Dermis microvascular lymphatic vessel endothelial cell (primary cell): Measurements from ENCODE around the gene CACNA1B. TPM values are rescaled to one million over a fixed set of nuclear protein-coding genes. Genes with fewer than 3 reads are reported as not detected.
"Not testable (repeated sequence)": the region's sequence is repeated elsewhere in the genome, so short reads cannot be mapped to it uniquely, and the experiment has no call there.

Source experiments
- DNase-seq, 2 donors: peaks; one replicate each; pipeline versions ENCODE4 v3.0.0 to v3.0.0-alpha.2; 2010; ENCODE audit warnings: low read depth in 2 of 2
- total RNA-seq: library from RNA; depleted of rRNA; stranded (reverse); fragments of >200 nt; gene quantifications from 2 replicates; pipeline ENCODE4 v1.2.1, GENCODE V29; 2014

The CACNA1B gene
- total RNA-seq, result under 0.01 TPM in 2 replicates

- not testable (repeated sequence) for DNase-seq
These were observed at the start of gene CACNA1B for GRCh38 chr9:137877506-137878122. CACNA1B (plus strand) TSS chr9:137877782; CDS start chr9:137877934, 152 bp downstream.

DNA sequence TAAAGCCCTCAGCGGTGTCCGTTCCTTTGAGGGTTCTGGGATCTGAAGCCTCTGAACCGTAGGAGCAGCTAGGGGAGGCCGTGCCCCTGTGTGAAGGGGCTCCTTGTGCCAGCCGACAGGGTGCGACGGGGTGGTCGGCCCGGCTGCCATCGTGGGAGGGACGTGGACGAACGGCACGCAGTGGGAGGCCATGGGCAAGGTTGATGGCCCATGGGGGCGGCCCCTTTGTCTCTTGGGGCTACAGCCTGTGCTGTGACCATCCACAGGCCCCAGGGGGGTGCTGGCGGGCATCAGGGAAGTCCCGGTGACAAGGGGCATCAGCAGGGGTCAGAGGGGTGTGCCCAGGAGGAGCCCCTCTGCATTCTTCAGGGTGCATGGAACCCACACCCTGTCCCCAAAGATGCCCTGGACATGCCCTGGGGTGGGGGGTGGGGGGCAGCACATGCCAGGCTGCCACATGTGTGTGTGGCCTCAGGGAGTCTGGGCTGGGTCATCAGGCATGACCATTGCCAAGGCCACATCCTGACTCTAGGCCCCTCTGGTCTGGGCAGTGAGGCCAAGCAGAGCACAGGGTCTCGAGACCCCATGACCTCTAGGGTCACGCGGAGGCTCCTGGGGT is 49.6 kb upstream of the CACNA1B start:
- DNase-seq, result no peak

DNA sequence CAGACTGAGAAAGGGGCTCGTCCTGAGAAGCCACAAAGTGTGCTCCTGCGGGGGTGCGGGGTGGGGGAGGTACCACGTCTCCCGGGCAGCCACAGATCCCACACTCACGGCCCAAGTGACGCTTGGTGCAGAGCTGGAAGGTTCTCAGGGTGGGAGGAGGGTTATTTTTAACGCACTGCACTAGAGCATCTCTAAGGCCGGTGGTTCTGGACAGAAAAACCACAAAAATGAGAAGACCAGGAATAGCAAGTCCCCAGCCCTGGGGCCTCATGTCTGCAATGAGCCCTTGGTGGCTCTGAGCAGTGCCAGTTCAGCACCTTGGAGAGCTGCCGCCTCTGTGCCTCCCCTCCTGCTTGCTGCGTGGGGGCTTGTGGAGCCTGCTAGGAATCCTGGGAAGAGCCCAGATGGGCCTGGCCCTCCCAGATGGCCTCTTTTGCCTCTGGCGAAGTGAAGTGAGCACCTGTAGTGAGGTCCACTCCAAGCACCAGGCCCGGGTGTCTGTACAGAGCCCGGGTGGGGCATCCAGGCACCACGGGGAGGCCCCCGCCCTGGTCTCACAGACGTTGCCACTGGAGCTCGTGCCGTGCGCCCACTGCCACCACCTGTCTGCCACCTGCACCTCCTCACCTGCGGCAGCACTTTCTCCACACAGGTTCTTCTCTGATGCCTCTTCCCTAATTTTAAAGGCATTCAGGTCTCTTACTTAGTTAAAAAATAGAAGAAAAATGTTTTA is 48.9 kb upstream of the CACNA1B start:
- DNase-seq, result peak in 1 of 2 donors; percentile 30

- no peak for DNase-seq
These were observed 48.2 kb upstream of the CACNA1B start for GRCh38 chr9:137829260-137829996.

- DNase-seq, result no peak
These were observed 45.3 kb upstream of the CACNA1B start for GRCh38 chr9:137832191-137832700.

DNA sequence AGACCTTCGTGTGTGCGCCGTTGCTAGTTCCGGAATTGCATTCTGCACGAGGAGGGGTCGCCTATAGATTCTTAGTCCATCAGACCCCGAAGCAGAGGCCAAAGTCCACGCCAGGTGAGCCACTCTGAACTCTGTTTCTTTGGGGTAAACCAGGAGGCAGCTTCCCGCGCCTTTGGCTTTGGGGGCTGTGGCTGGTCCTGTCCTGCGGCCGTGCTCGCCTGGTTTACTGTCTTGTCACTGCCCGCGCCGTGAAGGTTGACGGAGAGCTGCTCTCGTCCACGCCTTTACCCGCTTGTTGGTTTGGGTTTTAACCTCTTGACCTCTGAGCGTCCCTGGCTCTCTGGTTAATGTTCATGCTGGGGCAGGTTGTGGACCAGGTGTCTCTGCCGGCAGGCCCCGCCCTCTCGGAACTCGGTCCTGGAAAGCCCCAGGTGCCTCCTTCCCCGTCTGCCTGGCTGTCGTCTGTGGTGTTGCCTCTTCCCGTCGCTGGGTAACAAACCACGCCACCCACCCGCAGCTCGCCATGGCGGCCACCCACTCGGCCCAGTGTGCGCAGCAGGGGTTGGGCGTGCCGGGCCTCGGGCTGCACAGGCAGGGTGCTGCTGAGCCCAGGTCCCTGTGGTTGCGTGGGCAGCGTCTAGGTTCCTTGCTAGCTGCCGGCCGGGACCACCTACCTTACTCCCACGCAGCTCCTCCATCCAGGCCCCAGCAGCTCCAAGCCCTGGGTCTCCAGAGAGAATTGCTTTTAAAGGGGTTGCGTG is 44.6 kb upstream of the CACNA1B start:
- no peak for DNase-seq

DNA sequence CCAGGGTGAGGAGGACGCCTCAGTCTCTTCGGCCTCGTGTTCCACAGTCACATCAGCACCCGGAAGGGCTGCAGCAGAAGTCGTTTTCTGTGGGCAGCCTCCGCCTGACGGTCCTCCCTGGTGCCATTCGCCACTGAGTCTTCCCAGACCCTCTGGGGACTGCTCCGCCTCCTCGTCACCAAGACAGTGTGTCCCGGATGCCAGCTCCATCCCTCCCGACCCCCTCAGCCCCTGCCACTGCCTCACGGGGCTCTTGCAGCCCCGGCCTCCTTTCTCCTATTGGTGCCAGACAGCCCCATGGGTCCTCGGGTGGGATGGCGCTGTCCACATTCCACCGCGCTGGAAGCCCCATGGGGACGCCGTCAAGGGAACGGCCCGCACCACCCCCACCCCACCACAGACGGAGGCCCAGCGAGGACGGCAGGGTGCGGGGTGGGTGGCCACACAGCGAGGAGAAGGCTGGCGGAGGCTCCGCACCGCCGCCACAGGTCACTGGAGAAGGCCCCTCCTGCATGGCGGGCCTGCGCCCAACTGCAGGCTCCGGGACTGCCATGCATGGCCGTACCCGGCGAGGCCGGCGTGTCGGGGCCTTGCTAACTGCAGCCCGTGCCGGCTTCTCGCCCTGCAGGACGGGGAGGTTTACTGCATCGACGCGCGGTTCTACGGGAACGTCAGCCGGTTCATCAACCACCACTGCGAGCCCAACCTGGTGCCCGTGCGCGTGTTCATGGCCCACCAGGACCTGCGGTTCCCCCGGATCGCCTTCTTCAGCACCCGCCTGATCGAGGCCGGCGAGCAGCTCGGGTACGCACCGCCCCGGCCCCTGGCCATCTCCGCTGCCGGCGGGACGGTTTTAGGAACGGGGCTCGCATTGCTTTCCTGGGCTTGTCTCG is 43.6 kb upstream of the CACNA1B start:
- no peak for DNase-seq

GRCh38 chr9:137834846-137835546 is 42.6 kb upstream of the CACNA1B start:
- DNase-seq, result no peak

- no peak for DNase-seq
These were observed 41.3 kb upstream of the CACNA1B start for GRCh38 chr9:137836151-137836830.

DNA sequence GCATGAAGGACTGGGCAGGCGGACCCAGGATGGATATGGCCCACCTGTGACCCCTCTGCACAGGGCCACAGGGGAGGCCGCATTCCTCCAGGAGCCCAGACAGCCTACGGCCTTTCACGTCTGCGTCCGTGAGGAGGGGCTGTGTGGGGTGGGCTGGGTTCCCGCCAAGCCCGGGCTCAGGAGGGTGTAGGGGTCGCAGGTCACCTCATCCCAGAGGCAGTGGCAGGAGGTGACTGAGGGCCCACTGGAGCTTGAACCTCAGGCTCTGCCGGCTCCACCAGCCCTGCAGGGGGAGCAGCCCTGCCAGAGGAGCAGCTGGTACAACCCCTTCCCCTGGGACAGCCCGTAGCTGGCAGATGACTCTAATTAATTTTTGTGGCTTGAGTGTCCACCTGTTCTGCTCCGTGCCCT is 40.7 kb upstream of the CACNA1B start:
- no peak for DNase-seq

- DNase-seq, result no peak
These were observed 40.0 kb upstream of the CACNA1B start for GRCh38 chr9:137837345-137838278.

DNA sequence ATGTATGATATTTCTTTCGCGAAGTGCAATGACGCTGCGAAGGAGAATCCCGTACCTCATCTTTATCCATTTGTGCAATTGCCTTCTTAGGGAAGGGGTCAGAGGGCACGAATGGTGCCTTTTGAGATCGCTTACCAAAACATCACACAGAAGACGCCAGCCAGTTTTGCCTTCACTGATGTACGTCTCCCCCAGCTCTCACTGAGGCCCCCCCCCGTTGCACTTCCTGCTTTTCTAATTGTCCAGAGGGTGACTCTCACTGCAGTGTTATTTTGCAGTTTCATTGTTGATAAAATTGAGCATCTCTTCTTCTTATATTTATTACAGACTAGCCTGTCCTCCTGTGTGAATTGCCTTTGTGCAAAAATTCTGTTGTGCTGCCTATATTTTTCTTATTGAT is 39.0 kb upstream of the CACNA1B start:
- DNase-seq, result no peak

DNA sequence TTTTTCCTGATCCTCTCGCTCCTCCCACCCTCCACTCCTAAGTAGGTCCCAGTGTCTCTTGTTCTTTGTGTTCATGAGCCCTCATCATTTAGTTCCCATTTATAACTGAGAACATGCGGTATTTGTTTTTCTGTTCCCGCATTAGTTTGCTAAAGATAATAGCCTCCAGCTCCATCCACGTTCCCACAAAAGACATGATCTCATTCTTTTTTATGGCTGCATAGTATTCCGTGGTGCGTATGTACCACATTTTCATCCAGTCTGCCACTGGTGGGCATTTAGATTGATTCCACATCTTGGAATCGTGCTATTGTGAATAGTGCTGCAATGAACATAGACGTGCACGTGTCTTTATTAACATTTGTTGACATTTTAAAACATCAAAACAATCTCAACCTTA is 34.2 kb upstream of the CACNA1B start:
- DNase-seq, result no peak

- DNase-seq, result no peak
These were observed 25.9 kb upstream of the CACNA1B start for GRCh38 chr9:137851516-137852267.

GRCh38 chr9:137853392-137853995 is 24.1 kb upstream of the CACNA1B start:
- no peak for DNase-seq

- no peak for DNase-seq
These were observed 17.2 kb upstream of the CACNA1B start for GRCh38 chr9:137860361-137860760.
